Stimulated activated CD8-positive, alpha-beta memory T cell treated with anti-CD3 and anti-CD28 coated beads, Interleukin-15, amount 100 ng/mL, for 4 hours (primary cell): ENCODE results near the gene NEAT1.
"Not testable (repeated sequence)": the region's sequence is repeated elsewhere in the genome, so short reads cannot be mapped to it uniquely, and the experiment has no call there.

ENCODE experiments used
- DNase-seq, 2 donors: peaks; one replicate each; pipeline ENCODE4 v3.0.0-alpha.2; 2020; ENCODE audit warnings: low read depth in 2 of 2

Gene NEAT1

GRCh38 chr11:65404638-65405339 lies 17.8 kb upstream of the NEAT1 start:
- DNase-seq: no peak

- DNase-seq: no peak
These were observed 11.5 kb upstream of the NEAT1 start for GRCh38 chr11:65410936-65411680.

- DNase-seq: no peak
These were observed 10.9 kb upstream of the NEAT1 start for GRCh38 chr11:65411681-65412070.

GRCh38 chr11:65412271-65413076 lies 10.1 kb upstream of the NEAT1 start:
- DNase-seq: no peak

- DNase-seq: not testable (repeated sequence)
These were observed 9.4 kb upstream of the NEAT1 start for GRCh38 chr11:65413077-65413664.

- no peak for DNase-seq
These were observed 7.7 kb upstream of the NEAT1 start for GRCh38 chr11:65414776-65415498.

GRCh38 chr11:65415499-65416340 lies 6.9 kb upstream of the NEAT1 start:
- DNase-seq: no peak

- DNase-seq: peak; percentile 83 to 86
These were observed 6.2 kb upstream of the NEAT1 start for GRCh38 chr11:65416341-65416824.

- DNase-seq: no peak
These were observed 5.5 kb upstream of the NEAT1 start for GRCh38 chr11:65416841-65417701.

- no peak for DNase-seq
These were observed 4.7 kb upstream of the NEAT1 start for GRCh38 chr11:65417702-65418430.

- DNase-seq: no peak
These were observed 4.2 kb upstream of the NEAT1 start for GRCh38 chr11:65418431-65418680.

- peak; percentile 66 to 69 for DNase-seq
These were observed 3.7 kb upstream of the NEAT1 start for GRCh38 chr11:65418681-65419459.

- no peak for DNase-seq
These were observed 3.2 kb upstream of the NEAT1 start for GRCh38 chr11:65419460-65419771.

- DNase-seq: no peak
These were observed 2.7 kb upstream of the NEAT1 start for GRCh38 chr11:65419772-65420481.

GRCh38 chr11:65420506-65420905 lies 2.1 kb upstream of the NEAT1 start:
- DNase-seq: no peak

- DNase-seq: peak; percentile 80 to 89
These were observed 1.4 kb upstream of the NEAT1 start for GRCh38 chr11:65420979-65421793.
